Coronary artery (tissue), 2 donors: Measurements from ENCODE around the gene CNGB1.

Experiments used
- DNase-seq: peaks from one replicate; pipeline ENCODE4 v3.0.0-alpha.2; 2017; ENCODE audit warnings: low spot score
- H3K27ac ChIP-seq, 2 donors: fragments of 200-600 bp; sonication (generic); one replicate each; pipeline ENCODE4 v1.5.1; 2016 to 2019
- H3K4me3 ChIP-seq: fragments of 200-600 bp; sonication (generic); 2 replicates; pipeline ENCODE4 v1.5.1; 2016; ENCODE audit warnings: mild to moderate bottlenecking, moderate library complexity
- CTCF ChIP-seq: fragments of 200-600 bp; sonication (generic); IDR thresholded peaks from one replicate; pipeline ENCODE4 v1.5.1; 2019; ENCODE audit warnings: antibody characterized with exemption

Gene CNGB1

DNA sequence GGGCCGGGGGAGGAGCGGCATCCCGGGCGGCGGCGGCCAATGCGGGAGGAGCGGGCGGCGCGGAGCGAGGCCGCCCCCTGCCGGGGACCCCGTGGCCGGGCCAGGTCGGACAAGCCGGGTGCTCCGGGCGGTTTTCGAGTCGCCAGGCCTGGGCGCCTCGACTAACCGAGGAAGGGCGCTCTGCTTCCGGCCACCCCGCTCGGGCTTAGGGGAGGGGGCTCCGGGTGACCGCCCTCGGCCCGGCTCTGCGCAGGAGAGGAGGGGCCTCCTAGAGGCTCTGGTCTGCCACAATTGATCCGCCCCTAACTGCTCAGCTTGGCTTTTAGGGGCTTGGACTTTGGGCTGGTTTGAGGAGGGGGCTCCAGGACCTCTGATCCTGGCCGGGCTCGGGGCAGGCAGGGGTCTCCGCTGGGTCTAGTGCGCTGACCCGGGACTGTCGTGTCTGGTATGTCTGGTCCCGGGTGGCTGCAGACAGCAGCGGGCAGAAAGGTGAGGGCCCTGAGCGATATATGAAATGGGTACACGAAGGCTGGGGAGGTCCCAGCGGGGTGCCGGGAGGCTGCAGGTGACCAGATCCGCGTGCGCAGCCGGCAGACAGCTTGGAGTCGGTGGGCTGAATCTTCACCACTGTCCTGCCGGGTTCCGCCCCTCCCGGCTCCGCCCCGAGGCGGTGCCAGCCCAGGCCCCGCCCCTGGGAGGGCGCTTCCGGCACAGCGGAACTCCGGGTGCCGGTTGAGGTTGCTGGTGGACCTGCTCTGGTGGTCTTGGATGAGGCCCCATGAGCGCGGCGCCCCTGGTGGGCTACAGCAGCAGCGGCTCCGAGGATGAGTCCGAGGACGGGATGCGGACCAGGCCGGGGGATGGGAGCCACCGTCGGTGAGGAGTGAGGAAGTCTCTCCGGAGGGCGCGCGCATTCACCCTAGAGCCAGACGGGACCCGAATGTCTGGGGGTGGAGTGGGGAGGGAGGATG, 30.1 kb upstream of the CNGB1 start, which contains the start of gene USB1:
TSS of gene USB1 (plus strand) at position 702 of the 971 bp plus-strand sequence. CDS start at position 779, 77 bp downstream.
- peak within 1 kb of the TSS; percentile 79 for H3K4me3 ChIP-seq
- peak; percentile 88 for DNase-seq
- peak within 1 kb of the TSS; percentile 82 to 93 for H3K27ac ChIP-seq
- TF ChIP-seq CTCF = peak; percentile 76

GRCh38 chr16:57999971-58000705, 29.2 kb upstream of the CNGB1 start, which contains the start of gene ZNF319:
TSS of gene ZNF319 (minus strand) at chr16:58000672. CDS start at chr16:57998265, 2,407 bp downstream.
- Histone ChIP-seq H3K4me3 (peak within 1 kb of the TSS; percentile 79), H3K27ac (peak within 1 kb of the TSS; percentile 82 to 93)
- DNase-seq = no peak
- TF ChIP-seq CTCF = no peak

DNA sequence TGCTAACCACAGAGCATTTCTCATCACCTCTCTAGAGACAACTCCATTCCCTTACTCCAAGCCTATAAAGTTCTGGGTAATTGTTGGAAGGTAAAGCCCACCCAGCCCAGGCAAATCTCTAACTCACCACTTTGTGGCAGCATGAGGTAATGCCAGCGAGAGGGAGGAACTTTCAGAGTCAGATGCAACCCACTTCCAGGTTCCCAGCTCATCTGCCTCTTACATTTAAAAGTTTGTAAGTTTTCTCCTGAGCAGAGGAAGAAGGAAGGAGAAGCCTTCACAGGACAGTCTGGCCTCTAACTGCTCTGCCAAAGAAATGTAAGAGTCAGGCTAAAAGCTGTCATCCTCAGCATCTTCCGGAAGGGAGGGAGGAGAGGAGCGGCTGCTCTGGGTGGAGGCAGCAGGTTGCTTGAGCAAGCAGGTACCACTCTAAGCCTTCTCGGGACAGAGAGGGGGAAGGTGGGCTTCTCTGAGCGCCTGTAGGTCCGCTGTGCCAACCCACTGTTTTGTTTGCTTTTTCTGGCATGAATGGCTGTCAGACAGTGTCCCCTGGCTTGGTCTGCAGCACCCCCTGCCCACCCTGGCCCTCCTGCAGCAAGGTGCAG, 28.5 kb upstream of the CNGB1 start:
- DNase-seq = no peak
- H3K4me3 ChIP-seq = peak overlapping the region; percentile 79
- H3K27ac ChIP-seq = peak overlapping the region; percentile 82 to 93
- no peak for TF ChIP-seq CTCF

DNA sequence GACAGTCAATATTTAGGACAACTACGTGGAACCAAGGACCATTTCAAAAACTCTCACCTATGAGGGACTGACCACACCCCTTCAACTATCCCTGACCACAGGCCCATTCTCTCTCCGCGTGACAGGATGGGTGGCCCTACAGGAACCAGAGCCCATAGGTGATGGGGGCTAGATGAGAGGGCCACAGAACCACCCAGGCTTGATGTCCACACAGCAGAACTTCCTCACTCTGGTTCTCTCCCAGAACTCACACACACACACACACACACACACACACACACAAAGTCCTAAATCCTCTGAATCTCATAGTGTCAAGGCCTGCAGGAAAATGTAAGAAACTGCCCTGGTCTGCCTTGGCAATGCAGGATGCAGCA, 28.1 kb upstream of the CNGB1 start:
- no peak for DNase-seq
- Histone ChIP-seq H3K27ac (peak overlapping the region in 1 of 2 donors; percentile 93), H3K4me3 (peak overlapping the region; percentile 79)
- no peak for TF ChIP-seq CTCF

DNA sequence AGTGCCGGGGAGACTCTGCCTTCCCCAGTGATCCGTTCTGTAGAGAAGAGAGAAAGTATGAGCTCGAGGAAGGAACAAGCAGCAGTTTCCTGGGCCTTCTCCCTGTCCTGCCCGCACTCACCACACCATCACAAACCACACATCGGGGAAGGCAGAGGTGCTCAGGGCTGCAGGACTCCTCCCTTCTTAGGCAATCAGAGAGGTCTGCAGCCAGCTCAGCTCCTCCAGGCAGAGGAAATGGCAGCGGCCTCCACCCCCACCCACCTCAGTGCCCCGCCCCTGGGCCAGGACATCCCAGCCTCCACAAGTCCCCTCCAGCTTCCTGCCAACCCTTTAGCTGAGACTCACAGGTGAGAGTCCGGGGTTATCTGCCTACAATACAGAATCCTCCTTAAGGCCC, 27.6 kb upstream of the CNGB1 start:
- no peak overlapping the region for H3K4me3 ChIP-seq
- DNase-seq = no peak
- TF ChIP-seq CTCF = no peak
- peak overlapping the region in 1 of 2 donors; percentile 93 for H3K27ac ChIP-seq

DNA sequence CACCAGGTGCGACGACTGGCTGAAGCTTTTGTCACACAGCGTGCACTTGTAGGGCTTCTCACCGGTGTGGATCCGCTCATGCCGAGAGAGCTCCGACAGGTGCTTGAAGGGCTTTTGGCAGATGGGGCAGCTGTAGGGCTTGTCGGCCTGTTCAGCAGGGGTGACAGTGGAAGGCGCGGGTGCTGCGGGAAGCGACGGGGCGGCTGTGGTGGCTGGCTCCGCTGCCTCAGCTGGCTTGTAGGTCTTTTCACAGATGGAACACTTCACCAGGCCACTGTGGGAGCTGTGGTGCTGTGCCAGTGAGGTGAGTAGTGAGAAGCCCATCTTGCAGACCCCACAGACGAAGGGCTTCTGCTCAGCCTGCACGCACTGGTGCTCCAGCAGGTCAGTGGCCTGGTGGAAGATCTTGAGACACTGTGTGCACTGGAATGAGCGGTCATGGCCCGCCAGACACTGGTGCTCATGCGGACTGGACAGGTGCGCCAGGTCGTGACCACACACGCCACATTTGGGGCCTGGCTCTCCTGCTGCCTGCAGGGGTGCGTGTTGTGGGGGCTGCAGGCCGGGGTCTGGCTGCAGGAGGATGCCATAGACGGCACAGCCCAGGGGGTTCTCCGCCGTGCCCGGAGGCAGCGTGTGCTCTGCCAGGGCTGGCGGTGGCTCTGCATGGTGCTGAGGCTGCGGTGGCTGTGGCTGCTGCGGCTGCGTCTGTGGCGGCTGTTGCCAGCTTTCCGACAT, 26.8 kb upstream of the CNGB1 start:
- DNase-seq = no peak
- Histone ChIP-seq H3K27ac (no peak overlapping the region), H3K4me3 (no peak overlapping the region)
- no peak for TF ChIP-seq CTCF
